Activated T-helper 2 cell treated with anti-CD3 and anti-CD28 coated beads, Interferon-gamma antibody, Interleukin-2, Interleukin-4, amounts not matched to agents 10 μg/mL and 5 μg/mL and 100 μg/mL, durations not matched to agents 14 hours and 24 hours and 36 hours (primary cell): ENCODE results near the gene SIPA1L3. TPM values are rescaled to one million over a fixed set of nuclear protein-coding genes. Genes with fewer than 3 reads are reported as not detected.

Experiments used
- DNase-seq: peaks from one replicate; pipeline ENCODE4 v3.0.0; 2021; ENCODE audit warnings: low spot score
- H3K27ac Mint-ChIP-seq: one replicate; pipeline ENCODE4 v1.8.0; 2021; ENCODE audit warnings: mixed read lengths
- H3K27me3 Mint-ChIP-seq: one replicate; pipeline ENCODE4 v1.8.0; 2021; ENCODE audit warnings: low read depth, mixed read lengths
- H3K36me3 Mint-ChIP-seq: one replicate; pipeline ENCODE4 v1.8.0; 2021; ENCODE audit warnings: low read depth, mixed read lengths
- H3K4me1 Mint-ChIP-seq: one replicate; pipeline ENCODE4 v1.8.0; 2021; ENCODE audit warnings: low read depth, mixed read lengths
- H3K4me3 Mint-ChIP-seq: one replicate; pipeline ENCODE4 v1.8.0; 2021; ENCODE audit warnings: low read depth, mild to moderate bottlenecking, moderate library complexity, mixed read lengths
- H3K9me3 Mint-ChIP-seq: one replicate; pipeline ENCODE4 v1.8.0; 2021; ENCODE audit warnings: mixed read lengths
- intact Hi-C: fragments of 100-400 bp; cut with micrococcal nuclease; formaldehyde crosslinking; loops from one replicate; pipeline ENCODE4 v1.15.1; 2023
- total RNA-seq: library from RNA; stranded (reverse); gene quantifications from 2 replicates; pipeline ENCODE4 v1.2.3, GENCODE V29; 2022

Gene SIPA1L3
- total RNA-seq, 1 donor from 2014 or later: 15.9 TPM

DNA sequence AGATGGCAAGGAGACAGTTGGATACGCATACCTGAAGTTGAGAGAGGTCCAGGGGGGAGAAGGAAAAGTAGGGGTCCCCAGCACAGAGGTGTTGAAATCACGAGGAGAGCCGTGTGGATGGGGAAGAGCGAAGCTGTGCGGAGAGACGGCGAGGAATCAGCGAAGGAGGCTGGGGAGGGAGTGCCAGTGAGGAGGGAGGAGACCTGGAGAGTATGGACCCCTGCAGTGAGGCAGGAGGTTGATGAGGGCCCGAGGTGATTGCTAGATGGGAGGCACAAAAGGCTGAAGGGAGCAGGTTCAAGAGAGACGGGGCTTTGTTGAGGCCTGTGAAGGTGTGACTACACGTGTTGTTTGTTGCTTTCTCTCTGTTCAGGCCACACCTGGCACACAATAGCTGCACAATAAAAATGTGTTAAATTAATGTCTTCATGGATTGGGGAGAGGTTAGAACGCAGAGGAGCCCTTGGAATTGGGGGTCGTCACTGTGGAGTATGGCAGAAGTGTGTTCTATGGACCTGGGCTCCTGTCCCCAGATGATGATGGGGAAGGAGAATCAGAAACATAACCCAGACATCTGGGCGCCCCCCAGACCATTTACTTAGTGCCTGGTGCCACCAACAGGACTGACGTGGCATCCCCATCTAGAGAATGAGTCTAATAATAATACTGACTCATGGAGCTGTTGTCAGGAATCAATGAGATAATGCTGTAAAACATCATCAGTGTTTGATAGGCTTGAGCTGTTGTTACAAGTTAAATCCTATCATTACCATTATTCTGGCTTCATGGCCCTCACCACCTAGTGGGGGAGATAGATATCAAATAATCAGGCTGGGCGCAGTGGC is 137.5 kb downstream of the SIPA1L3 start:
- Mint-ChIP-seq H3K27me3 (no peaks in the 10 kb centered on the region), H3K4me1 (peaks cover 27% of the 10 kb centered on the region), H3K9me3 (peaks cover 5% of the 10 kb centered on the region), H3K27ac (no peak overlapping the region), H3K4me3 (no peak overlapping the region), H3K36me3 (no peaks in the 10 kb centered on the region)
- DNase-seq: no peak
- intact Hi-C loops: loop anchor here (10.0 kb wide), 1 partner anchor 830 kb away; the partner anchor contains the start of genes ZNF383 and ZNF585B

DNA sequence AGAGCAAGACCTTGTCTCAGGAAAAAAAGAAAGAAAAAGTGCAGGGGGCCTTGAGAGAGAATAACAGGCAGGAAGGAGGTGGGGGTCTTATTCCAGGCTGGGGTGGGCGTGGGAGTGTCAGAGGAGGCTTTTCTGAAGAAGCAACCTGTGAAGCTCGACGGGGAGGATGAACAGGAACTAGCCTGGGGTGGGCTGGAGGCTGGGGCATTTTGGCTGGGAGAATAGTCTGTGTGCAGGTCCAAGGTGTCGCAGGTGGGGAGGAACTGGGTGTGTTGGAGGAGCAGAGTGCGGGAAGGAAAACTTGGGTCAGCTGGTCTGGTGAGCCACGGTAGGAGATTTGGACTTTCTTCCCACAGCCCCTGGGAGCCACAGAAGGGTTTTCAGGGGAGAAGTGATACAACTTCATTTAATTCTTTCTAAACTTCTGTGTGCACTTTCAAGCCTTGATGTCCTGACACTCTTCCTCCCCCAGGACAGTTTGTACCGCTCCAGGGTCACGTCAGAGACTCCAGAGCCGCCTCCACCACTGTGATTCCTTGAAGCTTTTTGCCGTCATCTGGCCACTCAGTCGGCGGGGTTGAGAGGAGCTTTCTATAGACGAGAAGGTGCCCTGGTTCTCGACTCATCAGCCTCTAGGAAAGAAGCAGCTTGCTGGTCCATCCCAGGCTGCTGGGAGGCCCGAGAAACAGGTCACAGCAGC is 138.7 kb downstream of the SIPA1L3 start:
- no peak overlapping the region for H3K27ac Mint-ChIP-seq
- no peak overlapping the region for H3K4me3 Mint-ChIP-seq
- peaks cover 31% of the 10 kb centered on the region for H3K4me1 Mint-ChIP-seq
- intact Hi-C loops: loop anchor here (10.0 kb wide), 1 partner anchor 831 kb away; the partner anchor contains the start of genes ZNF383 and ZNF585B
- H3K36me3 Mint-ChIP-seq: no peaks in the 10 kb centered on the region
- H3K27me3 Mint-ChIP-seq: no peaks in the 10 kb centered on the region
- peaks cover 5% of the 10 kb centered on the region for H3K9me3 Mint-ChIP-seq
- no peak for DNase-seq

DNA sequence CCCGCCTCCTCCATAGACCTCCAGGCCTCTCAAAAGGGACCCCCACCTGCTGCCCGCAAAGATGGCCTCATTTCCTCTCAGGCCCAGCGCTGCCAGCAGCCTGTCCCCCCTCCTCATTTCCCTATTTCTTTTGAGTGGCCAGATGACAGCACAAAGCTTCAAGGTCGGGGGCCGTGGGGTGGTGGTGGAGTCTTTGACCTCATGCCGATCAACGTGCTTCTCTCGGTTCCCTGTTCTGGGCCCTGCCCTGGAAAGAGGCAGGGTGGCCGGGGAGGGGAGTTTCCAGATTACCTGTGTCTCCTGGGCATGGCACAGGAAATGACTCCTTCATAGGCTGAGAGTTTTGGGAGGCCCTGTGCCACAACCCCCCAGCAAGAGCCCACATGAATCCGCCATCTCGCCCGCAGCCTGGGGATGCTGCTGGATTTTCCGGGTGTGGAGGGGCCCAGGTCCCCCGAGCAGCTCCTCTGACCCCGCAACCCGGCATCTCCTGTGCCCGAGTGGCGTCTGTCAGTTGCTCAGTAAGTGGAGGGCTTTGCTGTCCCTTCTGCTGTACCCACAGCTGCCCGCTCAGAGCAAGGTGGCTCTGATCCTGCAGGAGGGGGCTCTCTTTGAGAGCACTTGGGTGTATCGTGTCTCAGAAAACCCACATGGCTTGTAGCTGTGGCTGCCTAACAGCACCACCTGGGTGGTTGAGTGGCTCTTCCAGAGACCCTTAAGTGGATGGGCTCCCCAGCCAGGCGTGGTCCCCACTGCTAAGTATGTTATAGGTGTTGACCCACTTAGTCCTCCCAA is 139.4 kb downstream of the SIPA1L3 start:
- intact Hi-C loops: loop anchor here (10.0 kb wide), 1 partner anchor 832 kb away; the partner anchor contains the start of genes ZNF383 and ZNF585B
- no peak for DNase-seq

DNA sequence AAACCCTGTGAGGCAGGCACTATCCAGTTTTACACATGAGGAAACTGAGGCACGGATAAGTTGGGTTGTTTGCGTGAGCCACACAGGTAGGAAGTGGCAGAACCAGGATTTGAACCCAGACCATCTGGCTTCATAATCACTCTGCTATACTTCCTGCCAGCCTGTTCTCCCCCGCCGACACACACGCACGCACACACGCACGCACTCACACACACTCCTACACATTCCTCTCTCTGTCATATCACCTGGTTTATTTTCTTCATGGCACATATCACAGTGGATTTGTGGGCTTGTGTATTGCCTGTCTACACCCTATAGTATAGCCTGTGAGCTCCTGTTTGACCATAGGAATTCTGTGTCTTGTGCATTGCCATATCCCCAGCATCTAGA is 140.0 kb downstream of the SIPA1L3 start:
- Mint-ChIP-seq H3K27me3 (no peaks in the 10 kb centered on the region), H3K9me3 (peaks cover 2% of the 10 kb centered on the region), H3K4me1 (peaks cover 31% of the 10 kb centered on the region), H3K36me3 (no peaks in the 10 kb centered on the region), H3K4me3 (no peak overlapping the region), H3K27ac (no peak overlapping the region)
- intact Hi-C loops: loop anchor here (10.0 kb wide), 1 partner anchor 832 kb away; the partner anchor contains the start of genes ZNF383 and ZNF585B
- no peak for DNase-seq

More for the DNA sequence above, 139.4 kb downstream of the SIPA1L3 start:
- H3K4me1 Mint-ChIP-seq: peaks cover 31% of the 10 kb centered on the region
- H3K27ac Mint-ChIP-seq: no peak overlapping the region
- no peaks in the 10 kb centered on the region for H3K27me3 Mint-ChIP-seq
- H3K4me3 Mint-ChIP-seq: no peak overlapping the region
- H3K36me3 Mint-ChIP-seq: no peaks in the 10 kb centered on the region
- H3K9me3 Mint-ChIP-seq: peaks cover 5% of the 10 kb centered on the region

DNA sequence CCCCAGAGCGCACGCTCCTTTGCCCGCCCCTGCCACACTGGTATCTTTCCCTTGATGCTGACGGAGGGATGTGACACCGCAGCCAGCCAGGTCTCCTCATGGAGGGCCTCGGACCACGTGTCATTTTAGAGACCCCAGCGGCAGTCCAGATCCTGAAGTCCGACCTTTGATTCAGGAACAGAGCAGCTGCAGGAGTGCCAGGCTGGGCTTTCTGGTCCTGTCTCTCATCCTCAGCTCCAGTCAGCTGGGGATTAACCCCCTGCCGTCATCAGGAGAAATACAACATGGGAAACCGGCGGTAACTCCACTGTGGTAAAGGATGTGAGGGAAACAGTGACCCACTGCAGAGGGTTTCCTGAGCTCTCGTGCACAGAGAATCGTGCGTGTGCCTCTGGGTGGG is 140.6 kb downstream of the SIPA1L3 start:
- H3K4me3 Mint-ChIP-seq: no peak overlapping the region
- peak overlapping the region; percentile 96 for H3K27ac Mint-ChIP-seq
- no peak for DNase-seq
- H3K27me3 Mint-ChIP-seq: no peaks in the 10 kb centered on the region
- H3K4me1 Mint-ChIP-seq: peaks cover 31% of the 10 kb centered on the region
- H3K36me3 Mint-ChIP-seq: no peaks in the 10 kb centered on the region
- intact Hi-C loops: loop anchor here (1.0 to 10.0 kb wide), 3 partner anchors 33 to 833 kb away; partner anchors contain the start of genes SIPA1L3, ZNF383 and ZNF585B
- H3K9me3 Mint-ChIP-seq: no peaks in the 10 kb centered on the region

DNA sequence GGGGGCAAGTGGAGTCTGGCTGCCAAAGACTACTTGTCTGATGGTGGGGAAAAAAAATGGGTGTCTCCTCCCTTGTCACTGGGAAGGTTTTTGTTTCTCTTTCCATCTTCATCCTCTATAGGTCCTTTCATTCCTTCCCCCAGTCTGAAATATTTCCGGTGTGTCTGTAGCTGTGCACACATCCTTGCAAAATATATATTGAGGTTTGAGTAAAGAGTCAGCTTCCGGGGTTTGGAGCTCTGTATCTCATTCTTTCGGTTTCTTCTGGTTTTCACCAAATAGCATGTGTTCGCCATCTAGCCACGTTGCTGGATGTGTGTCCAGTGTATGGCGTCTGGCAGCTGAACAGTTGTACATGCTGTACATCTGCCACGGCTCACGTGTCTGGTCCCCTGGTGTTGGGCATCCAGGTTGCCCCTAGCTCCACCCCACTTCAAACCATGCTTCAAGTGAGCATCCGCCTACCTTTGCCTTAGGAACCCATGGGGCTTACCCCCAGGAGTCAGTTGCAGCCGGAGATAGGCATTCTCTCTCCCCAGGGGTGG is 142.2 kb downstream of the SIPA1L3 start:
- peak overlapping the region; percentile 96 for H3K27ac Mint-ChIP-seq
- intact Hi-C loops: loop anchor here (2.0 to 10.0 kb wide), 2 partner anchors 32 to 834 kb away; partner anchors contain the start of genes ZNF383 and ZNF585B
- DNase-seq: peak; percentile 57
- H3K9me3 Mint-ChIP-seq: no peaks in the 10 kb centered on the region
- H3K27me3 Mint-ChIP-seq: no peaks in the 10 kb centered on the region
- peaks cover 31% of the 10 kb centered on the region for H3K4me1 Mint-ChIP-seq
- peak overlapping the region; percentile 74 for H3K4me3 Mint-ChIP-seq
- H3K36me3 Mint-ChIP-seq: no peaks in the 10 kb centered on the region

DNA sequence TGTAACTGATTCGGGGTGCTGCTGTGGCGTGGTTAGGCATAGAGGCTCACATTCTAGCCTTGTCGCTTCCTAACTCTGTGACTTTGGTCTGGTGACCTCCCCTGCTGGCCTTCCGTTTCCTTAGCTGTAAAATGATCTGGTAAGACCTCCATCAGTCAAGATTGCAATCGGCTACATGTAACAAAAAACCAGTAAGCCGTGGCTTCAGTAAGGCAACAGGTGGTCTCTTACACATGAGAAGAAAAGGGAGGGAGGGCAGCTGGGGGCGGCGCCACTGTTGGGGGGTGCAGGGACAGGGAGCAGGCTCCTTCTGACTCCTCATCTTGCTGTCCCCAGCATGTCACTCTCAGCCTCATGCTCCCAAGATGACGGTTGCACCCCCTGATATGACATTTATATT is 148.0 kb downstream of the SIPA1L3 start:
- no peak overlapping the region for H3K27ac Mint-ChIP-seq
- no peaks in the 10 kb centered on the region for H3K9me3 Mint-ChIP-seq

DNA sequence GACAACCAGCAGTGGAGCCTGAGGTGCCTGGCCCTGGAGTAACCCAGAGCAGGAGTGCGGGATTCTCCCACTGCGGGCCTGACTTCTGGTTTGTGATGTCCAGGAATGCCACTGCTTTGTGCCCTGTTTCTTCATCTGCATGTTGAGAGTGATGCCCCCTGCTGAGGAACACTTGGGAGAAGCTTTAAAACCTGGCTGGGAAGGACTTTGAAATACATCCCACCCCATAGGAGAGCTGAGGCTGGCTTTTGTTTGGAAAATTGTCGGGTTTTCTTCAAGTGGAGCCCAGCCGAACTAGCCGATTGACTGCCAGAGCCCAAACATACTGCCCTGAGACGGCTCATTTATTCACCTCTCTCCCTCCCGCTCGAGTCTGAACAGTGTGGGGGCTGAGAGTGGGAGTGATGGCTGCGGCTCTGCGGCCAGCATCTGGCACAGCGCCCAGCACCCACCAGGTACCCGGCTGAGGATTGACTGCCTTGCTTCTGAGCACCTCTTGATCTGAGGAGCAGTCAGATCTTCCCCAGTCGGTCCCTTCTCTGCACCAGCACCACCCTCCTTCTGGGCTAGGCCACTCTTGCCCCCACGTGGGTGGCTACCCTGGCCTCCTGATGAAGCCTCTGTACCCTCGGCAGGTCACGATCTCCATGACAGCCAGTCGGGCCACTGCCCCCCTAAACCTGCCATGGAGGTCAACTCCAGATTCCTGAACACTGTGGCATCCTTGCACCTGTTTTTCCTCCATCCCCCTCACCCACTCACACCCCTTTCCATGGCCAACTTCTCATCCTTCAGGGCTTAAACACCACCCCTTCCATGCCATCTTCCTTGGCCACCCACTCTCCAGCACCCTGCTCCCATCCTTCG is 148.9 kb downstream of the SIPA1L3 start:
- Mint-ChIP-seq H3K4me1 (peaks cover 11% of the 10 kb centered on the region), H3K36me3 (no peaks in the 10 kb centered on the region), H3K27ac (no peak overlapping the region), H3K4me3 (no peak overlapping the region), H3K9me3 (no peaks in the 10 kb centered on the region), H3K27me3 (no peaks in the 10 kb centered on the region)
- DNase-seq: no peak
- intact Hi-C loops: no loop called here

More for the DNA sequence above, 148.0 kb downstream of the SIPA1L3 start:
- intact Hi-C loops: no loop called here
- peaks cover 6% of the 10 kb centered on the region for H3K4me1 Mint-ChIP-seq
- H3K27me3 Mint-ChIP-seq: no peaks in the 10 kb centered on the region
- no peaks in the 10 kb centered on the region for H3K36me3 Mint-ChIP-seq
- no peak for DNase-seq
- H3K4me3 Mint-ChIP-seq: no peak overlapping the region

DNA sequence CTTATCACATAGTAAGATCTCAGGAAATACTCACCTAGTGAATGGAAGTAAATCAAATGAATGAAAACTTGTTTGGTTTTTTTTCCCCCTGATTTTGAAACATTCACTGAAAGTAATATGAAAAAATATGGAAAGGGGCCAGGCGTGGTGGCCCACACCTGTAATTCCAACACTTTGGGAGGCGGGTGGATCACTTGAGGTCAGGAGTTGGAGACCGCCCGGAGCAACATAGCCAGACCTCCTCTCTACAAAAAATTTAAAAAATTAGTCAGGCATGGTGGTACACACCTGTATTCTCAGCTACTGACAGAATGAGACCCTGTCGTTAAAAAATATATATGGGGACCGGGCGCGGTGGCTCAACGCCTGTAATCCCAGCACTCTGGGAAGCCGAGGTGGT is 149.6 kb downstream of the SIPA1L3 start:
- DNase-seq: no peak
- Mint-ChIP-seq H3K9me3 (no peaks in the 10 kb centered on the region), H3K4me1 (peaks cover 11% of the 10 kb centered on the region), H3K36me3 (no peaks in the 10 kb centered on the region), H3K4me3 (no peak overlapping the region), H3K27ac (no peak overlapping the region), H3K27me3 (no peaks in the 10 kb centered on the region)
- intact Hi-C loops: no loop called here

DNA sequence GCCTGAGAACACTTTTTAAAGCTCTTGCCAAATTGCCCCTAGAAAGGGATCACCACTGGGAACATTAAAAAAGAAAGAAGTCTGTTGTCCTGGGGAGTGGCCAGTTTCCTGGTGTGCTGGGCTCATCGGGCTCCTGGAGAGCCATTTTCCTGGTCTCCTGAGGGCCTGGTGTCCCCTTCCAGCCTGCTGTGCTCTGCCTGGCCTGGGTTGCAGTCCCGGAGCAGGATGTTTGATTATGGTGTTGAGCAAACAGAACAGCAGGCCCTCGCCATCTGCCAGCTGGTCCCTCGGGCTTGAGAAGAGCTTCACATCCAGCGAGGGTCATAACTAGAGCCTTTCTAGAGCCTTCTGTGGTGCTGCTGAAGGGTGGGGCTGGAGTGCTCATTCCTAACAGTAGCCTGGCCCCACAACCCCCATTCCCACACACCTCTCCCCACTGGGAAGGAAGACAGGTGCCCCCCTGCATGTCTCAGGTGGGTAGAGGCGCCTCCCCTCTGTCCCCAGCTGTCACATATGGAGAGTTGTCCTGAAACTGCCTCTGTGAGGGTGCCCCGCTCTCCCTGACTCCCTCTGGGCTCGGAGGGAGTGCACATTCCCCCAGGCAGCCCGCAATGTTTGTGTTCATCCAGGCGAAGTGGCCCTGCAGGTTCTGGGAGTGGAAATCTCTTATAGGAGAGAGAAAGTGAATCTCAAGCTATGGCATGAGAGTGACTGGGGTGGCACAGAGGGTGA is 151.1 kb downstream of the SIPA1L3 start:
- Mint-ChIP-seq H3K27me3 (no peaks in the 10 kb centered on the region), H3K4me3 (no peak overlapping the region), H3K9me3 (no peaks in the 10 kb centered on the region), H3K4me1 (peaks cover 11% of the 10 kb centered on the region), H3K36me3 (no peaks in the 10 kb centered on the region), H3K27ac (no peak overlapping the region)
- DNase-seq: no peak
- intact Hi-C loops: no loop called here

DNA sequence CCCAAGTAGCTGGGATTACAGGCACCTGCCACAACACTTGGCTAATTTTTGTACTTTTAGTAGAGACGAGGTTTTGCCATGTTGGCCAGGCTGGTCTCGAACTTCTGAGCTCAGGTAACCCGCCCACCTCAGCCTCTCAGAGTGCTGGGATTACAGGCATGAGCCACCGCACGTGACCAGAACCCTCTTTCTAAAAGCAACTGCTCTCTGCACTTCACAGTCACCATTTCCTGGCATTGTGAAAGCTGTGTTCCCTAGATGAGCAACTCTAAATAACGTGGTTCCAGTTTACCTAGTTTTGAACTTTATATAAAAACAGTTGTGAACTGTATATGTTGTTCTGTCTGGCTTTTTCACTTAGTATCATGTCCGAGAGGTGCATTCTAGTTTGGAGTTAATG is 152.9 kb downstream of the SIPA1L3 start:
- Mint-ChIP-seq H3K27me3 (no peaks in the 10 kb centered on the region), H3K27ac (peak overlapping the region; percentile 65), H3K36me3 (no peaks in the 10 kb centered on the region), H3K4me1 (peaks cover 11% of the 10 kb centered on the region), H3K9me3 (no peaks in the 10 kb centered on the region), H3K4me3 (no peak overlapping the region)
- DNase-seq: no peak
- intact Hi-C loops: no loop called here
